Left ventricle myocardium superior (tissue), 1 donor: ENCODE data around the gene BICC1. TPM values are rescaled to one million over a fixed set of nuclear protein-coding genes. Genes with fewer than 3 reads are reported as not detected.

Source experiments
- ATAC-seq: fragments of 200-7000 bp; cut with Tn5 transposase; one replicate; pipeline ENCODE4 v1.9.1; 2020; ENCODE audit warnings: mild to moderate bottlenecking, moderate library complexity
- DNase-seq: peaks from one replicate; pipeline ENCODE4 v3.0.0-alpha.2; 2020
- intact Hi-C: fragments of 100-400 bp; cut with micrococcal nuclease; formaldehyde crosslinking; loops from one replicate; pipeline ENCODE4 v1.11.0; 2022
- total RNA-seq: library from RNA; stranded (reverse); fragmentation: NEBNext Ultra II Directional; extraction: Animal tissue kit (Norgen Biotek cat#: 25700); gene quantifications from one replicate; pipeline ENCODE4 v1.2.1, GENCODE V29; 2021
- donor health status: DM: no; HTN: yes; CAD: no; lungs with severe emphysema.

Gene BICC1
- total RNA-seq, 1 donor from 2014 or later: 4.9 TPM

DNA sequence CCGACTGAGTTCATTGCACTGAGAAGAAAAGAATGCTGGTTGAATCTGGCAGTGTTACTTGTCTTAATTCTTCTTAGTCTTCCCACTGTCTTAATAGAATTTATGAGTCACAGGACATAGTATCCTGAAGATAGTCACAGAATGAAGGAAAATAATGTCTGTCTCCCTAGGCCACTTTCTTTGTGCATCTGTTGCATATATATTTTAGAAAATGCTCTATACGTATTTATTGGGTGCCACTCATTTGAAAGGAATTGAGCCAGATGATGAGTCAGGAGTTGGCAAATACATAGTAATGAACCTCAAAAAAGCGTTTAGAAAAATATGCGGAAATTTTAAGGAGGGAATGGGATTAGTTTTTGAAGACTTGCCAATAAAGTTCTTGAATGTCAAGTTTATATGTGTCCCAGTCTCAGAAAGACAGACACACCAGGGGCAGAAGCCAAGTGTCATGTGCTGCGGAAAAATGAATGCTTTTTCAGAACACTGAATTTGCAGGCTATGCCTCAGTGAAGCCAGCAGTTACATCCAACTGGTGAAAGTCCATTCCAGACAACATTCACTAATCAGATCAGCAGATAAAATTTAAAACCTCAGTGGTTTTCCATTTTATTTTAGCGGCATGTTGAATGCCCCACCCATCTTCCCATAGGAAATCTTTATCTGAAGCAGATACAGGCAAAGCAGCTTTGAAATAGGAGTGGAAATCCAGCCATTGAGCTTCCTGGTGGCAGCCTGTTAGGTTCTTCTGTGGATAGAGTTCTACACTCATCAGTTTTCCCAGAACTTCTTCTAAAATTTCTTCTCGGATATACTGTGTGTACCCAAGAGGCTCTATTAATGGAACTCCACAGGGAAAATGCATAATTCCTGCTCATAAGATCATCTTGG is 308.4 kb downstream of the BICC1 start:
- DNase-seq (no peak), ATAC-seq (peak; percentile 57)
- intact Hi-C loops: no loop called here

DNA sequence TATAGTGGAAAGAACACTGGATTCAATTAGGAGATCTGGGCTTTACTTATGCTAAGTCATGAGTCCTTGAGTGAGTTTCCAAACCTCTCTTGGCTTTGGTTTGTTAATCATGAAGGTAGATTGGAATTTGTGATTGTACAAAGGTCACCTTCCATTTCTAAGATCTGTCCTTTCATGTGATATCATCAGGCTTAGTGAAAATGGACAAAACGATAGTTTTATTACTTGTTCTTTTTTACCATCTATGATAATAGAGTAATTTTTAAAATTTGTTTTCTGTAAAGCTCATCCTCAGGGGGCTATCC is 309.0 kb downstream of the BICC1 start:
- DNase-seq (no peak), ATAC-seq (no peak)
- intact Hi-C loops: no loop called here

DNA sequence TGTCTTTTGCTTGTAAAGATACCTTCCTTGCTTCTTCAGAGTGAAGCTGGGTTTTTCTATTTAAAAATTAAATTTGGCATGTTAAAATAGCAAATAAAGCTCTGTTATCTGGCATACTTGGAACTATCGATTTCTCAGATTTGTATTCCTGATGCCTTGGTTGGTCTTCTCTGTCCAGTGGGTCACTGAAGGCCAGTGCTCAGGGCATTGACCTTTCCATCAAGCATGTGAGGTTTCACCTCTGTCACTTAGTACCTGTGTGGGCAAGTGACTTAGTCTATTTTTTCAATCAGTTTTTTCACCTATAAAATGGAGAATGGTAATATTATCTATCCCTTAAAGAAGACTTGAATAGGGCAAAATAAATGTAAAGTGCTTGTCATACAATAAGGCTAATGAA is 311.3 kb downstream of the BICC1 start:
- intact Hi-C loops: no loop called here
- DNase-seq (no peak), ATAC-seq (no peak)

DNA sequence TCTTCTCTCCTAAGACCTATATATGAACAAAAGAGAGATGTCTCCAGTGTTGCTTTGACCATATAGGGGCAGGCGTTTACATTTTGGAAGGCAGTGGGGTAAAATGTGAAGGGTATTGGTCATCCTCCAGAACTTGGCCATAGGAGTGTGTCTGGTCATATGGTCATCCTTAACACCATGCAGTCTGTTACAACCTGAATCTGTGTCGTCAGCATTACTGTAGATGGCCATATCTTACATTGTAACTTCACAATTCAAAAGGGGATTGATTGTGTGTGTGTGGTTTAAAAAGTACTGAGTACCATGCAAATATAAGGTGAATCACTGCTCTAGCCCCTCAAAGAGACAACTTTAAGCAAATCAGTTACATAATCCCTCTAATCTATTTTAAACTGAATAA is 311.7 kb downstream of the BICC1 start:
- ATAC-seq (no peak), DNase-seq (no peak)
- intact Hi-C loops: no loop called here

DNA sequence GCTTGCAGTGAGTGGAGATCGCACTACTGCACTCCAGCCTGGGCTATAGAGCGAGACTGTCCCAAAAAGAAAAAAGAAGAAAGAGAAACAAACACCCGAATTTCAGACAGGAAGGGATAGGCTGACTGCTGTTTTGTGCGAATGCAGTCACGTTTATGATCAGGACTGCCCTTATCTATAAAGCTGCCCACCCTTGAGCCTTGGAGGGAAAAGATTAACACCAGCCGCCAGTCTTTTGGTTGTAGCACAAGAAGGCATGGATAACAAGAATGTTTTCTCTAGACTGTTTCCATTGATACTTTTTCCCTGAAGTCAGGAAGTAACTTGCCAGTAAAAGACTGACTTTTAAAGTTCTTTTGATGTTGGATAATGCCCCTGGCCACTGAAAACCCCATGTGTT is 314.0 kb downstream of the BICC1 start:
- intact Hi-C loops: no loop called here
- DNase-seq: no peak
- ATAC-seq: no peak

DNA sequence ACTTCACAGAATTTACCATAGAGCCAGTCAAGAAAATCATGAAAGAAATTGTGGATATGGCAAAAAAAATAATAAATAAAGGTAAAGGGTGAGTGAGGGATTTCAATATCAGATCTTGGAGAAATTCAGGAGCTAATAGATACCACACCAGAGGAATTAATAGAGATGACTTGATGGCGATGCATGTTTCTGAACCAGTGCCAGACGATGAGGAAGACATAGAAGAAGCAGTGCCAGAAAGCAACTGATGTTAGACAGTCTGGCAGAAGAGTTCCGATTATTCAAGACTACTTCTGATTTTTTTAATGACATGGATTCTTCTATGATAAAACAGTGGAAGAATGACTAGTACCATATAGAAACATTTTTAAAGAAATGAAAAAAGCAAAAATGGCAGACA is 314.7 kb downstream of the BICC1 start:
- ATAC-seq: no peak
- DNase-seq: no peak
- intact Hi-C loops: no loop called here

DNA sequence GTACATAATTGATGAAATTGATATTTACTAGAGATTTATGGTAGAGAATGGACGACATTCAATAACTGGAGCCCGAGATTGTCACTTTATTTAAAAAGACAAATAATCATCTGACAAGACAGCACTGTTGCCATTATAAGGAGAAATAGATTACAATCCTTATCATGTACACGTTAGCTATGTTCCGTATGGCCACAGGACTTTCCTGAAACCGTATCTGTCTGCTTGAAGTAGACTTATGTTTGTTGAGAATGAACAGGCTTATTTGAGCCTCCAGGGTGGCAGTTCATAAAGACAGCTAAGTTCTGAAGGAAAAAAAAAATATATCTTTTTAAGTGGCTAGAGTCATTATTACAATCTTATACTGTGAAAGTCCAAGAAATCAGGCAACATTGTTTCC is 317.2 kb downstream of the BICC1 start:
- intact Hi-C loops: no loop called here
- ATAC-seq (no peak), DNase-seq (no peak)

DNA sequence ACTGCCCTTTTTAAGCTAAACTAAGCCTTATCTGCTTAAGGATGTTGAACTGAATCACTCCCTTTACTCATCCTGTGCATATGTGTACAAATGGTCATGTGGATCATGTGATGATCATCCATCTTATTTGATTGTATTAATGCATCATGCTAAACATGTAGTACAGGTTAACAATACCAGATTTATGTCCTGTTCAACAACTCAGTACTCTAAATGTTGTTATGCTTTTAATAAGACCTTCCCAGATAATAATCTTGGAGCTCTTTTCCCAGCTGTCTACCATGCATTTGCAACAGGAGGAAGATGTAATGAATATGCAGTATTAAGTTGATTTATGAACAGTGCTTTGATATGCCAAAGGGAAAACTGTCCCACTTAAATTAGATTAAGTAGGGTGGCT is 318.0 kb downstream of the BICC1 start:
- intact Hi-C loops: no loop called here
- ATAC-seq: no peak
- no peak for DNase-seq

DNA sequence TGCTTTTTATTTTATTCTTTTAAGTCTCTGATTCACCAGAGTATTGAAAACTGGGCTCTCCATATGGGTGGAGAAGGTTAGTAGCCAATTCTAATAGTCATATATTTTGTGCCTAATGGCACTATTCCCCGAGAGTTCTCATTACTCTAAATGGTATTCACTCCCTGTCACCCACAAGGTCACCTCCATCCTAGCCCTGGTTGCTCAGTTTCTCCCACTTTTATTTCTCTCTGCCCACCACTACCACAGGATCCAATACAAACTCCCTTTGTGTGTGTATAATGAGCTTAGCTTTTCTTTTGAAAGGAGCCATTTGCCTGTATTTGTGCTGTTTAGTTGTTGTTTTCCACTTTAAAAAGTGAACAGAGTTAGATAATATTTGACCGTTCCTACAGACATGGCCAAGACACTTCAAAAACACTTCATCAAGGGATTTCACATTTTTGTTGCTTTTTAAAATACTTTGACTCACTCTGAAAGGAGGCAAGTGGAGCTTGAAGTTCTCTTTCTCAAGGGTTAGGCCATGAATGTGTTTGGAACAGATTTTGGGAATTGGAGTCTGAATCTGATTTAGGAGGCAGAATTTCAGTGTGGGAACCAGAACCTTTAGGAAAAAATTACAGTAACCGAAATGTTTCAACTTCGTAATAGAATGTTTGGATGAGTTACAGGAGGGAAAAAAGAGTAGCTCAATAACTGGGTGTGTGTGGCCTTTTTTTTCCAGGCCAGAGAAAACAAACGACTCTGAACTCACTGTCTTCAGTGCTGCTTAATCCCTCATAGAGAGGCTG is 321.3 kb downstream of the BICC1 start:
- DNase-seq: no peak
- intact Hi-C loops: no loop called here
- ATAC-seq: peak; percentile 79

DNA sequence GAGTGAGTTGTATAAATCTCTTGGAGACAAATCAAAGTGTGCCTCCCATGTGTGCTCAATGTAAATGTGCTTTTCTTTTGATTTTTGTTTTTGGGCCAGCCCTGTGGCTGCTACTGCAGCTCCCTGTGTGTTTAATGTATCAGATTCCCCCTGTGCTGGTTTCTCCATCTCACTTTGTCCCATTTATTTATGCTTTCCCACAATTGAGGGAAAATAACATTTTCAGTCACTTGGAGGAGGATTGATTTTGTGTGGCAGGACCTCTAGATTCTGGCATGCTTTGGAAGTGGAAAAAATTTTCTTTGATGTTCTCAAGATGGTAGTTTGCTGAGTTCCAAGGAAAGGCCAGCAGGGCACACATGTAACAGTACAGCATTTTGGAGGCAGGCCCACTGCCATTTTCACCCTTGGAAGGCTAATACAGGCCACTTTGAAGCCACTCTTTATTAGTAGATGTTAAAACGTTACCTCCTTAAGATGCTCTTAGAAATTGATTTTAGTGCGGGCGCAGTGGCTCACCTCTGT is 323.6 kb downstream of the BICC1 start:
- ATAC-seq (no peak), DNase-seq (no peak)
- intact Hi-C loops: no loop called here

DNA sequence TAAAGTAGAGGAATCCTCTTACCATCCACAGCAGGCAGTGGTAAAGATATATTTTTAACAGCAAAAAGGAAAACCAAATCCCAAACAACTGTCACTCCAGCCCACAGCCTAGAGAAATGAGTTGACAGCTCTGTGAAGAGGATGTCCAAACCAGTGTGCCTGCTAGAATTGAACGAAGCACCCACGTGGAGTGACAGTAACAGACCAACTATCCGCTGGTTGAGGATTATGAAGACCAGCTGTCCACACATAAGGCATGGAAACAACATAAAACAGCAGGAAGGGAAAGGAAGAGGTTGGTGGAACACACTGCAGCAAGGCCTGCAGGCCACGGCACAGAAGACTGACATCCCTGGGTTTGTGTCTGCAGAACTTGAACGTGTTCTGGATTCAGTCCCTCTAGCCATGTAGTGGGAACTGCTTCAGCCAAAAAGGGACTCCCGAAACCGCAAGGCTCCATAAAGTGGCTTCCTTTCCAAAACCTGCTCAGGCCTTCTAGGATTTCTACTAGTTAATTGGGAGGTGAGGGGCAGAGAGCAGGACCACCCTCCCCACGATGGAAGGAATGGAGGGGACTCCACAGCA is 324.4 kb downstream of the BICC1 start:
- no peak for ATAC-seq

DNA sequence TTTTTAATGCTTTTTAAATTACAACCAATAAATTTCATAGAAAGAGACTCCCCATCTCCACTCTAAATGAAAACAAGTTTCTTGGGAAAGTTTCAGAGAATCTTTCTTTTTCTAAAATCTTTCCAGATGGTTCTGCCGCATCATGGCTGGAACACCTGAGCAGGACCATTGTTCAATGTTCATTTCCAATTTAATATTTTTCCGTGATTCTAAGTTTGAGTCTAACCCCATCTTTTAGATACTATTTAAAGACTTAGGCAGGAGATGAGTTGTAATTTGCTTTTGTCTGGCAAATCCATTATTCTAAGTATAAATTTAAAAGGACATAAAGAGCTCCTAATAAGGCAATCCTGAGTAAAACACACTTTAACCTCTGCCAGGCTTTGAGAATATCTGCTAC is 325.2 kb downstream of the BICC1 start:
- no peak for DNase-seq
- no peak for ATAC-seq
- intact Hi-C loops: no loop called here

More for the DNA sequence above, 324.4 kb downstream of the BICC1 start:
- intact Hi-C loops: no loop called here
- DNase-seq: no peak

DNA sequence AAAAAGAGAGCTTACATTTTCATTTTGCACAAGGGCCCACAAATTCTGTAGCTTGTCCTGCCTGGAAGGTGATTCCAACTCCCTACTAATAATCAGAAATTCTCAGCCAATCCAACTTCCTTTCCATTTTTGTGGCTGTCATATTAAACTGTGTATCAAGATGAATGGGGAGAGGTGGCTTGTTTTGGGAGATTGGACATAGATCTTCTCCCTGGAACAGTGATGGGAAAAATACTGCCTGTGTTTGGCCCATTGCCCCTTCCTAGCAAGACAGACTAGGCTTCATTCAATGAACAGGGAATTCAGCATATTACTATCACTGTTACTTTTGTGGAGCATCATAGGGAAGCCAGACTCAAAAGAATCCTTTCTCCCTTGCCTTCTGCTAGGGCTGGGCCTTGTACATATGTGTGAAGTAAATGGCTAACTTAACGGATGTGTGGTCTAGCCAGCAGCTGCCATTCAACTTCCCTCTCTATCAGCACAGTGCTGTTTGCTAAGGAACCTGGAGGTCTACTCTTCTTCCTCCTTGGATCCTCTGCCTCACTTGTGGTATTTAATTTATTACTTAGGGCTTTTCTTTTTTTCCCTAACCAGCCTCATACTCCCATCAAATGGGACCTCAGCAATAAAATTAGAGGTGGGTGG is 326.0 kb downstream of the BICC1 start:
- ATAC-seq: no peak
- no peak for DNase-seq
- intact Hi-C loops: no loop called here

DNA sequence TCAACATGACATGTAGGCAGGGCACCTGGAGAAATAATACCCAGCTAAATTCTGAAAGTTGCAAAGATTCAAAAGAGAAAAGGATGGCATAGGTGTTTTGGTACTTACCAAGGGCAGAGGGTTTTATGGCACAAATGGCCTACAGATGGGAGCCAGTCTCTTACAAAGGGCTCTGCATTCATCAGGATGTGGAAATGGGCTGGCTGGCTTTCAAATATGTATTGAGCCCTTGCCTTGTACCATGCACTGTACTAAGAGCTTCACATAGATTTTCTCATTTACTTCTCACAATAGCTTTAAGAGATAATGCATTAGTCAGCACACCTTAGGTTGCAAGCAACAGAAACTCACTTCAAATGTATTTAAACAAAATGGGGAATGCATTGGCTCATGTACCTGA is 327.1 kb downstream of the BICC1 start:
- ATAC-seq (no peak), DNase-seq (no peak)
- intact Hi-C loops: no loop called here

DNA sequence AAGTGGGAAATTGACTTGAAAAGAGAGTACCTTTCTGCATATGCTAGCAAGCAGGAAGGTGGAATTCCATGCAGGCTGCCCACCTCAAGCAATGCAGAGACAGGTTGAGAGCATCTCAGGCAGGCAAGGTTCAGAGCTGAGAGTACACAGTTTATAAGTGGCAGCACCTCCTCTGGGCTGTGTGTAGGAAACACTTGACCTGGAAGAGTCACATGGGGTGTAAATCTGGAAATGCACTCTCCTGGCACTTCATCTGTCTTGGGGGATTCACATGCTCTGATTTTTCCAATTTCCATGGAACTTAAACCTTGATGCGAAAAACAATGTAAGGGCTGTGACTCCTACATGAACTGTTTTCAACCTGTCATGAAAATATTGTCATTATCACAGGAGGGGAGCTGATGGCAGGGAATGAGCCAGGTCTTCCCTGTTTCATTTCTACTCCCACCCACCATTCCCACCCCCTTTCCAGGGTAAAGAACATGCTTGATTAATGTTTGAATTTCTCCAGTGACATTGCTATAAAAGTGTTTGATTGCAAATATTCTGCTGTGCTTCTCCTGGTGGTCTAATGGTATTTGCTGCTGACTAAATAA is 328.3 kb downstream of the BICC1 start:
- intact Hi-C loops: no loop called here
- DNase-seq (no peak), ATAC-seq (no peak)

DNA sequence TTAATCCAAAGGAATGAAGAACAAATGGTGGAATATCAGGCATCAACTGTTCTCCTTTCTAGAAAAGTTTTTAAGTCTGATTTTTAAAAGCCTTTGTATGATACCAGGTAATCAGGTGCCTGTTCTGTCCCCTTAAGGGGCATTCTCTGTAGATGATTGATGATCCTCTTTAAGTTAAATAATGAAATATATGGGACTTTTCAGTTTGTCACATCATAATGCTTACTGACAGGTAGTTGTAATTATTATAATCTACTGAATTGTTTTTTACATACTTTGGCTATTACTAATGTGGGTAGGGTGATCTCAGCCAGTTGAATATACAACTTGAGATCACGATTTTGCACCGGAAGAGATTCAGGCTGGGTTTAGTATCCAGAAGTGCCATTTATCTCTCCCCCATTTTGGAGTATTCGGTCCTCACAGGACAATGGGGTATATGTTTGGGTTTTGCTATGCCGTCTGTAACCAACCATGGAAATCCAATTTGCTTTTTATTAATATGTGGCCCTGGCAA is 330.2 kb downstream of the BICC1 start:
- DNase-seq (no peak), ATAC-seq (no peak)
- intact Hi-C loops: no loop called here

DNA sequence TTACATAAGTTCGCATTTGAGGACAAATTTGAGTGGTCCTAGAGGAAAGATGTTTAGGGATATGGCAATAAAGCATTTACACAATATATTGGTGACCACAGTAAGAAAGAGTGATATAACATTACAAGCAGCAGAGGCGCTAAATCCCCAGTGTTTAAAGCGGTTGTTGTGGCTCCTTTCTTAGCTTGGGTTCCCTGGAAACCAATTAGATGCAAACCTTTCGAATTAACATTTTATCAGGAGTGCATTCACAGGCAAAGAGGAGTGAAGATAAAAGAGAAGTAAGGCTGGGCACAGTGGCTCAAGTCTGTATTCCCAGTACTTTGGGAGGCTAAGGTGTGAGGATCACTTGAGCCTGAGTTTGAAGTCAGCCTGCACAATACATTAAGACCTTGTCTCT is 331.1 kb downstream of the BICC1 start:
- no peak for ATAC-seq
- intact Hi-C loops: no loop called here
- no peak for DNase-seq

DNA sequence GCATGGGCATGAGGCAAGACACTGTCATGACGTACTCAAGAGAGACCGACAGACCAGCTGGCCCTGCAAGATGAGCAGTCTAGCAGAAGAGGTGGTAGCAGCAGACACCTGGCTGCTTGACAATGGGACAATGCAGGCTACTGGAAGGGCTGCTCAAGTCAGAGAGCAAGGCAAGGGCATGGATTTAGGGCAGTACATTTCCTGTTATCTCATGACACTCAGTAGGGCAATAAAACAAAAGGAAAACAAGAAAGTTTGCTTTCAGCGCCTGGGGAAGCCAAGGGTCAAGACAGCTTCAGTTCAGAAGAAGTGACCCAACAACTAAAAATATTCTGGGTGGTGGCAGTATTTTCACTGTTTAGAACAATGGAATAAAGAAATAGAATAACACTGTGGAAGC is 332.0 kb downstream of the BICC1 start:
- intact Hi-C loops: no loop called here
- DNase-seq (no peak), ATAC-seq (no peak)

DNA sequence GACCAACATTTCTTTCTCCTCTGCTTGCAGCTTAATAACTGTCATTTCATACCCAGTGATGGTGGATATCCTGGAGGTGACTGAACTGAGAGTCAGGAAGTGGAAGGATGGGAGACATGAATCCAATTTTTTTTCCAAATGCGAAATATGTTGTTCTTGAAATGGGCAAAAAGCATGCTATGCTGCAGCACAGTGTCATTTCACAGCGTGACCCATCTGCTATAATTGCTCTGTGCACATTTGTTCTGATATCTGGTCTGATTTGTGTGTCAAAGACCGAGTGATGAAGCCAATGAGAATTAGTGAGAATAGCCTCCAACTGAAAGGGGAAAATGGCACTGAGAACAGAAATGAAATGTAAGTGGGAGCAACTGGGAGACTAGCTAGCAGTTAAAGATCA is 334.2 kb downstream of the BICC1 start:
- DNase-seq (no peak), ATAC-seq (no peak)
- intact Hi-C loops: no loop called here
